IMR-90 (cell line): Measurements from ENCODE around the gene AADACL3. TPM values are rescaled to one million over a fixed set of nuclear protein-coding genes. Genes with fewer than 3 reads are reported as not detected.

Experiments
- ATAC-seq: fragments of 200-7000 bp; cut with Tn5 transposase; 2 replicates; pipeline ENCODE4 v1.9.1; 2020; ENCODE audit warnings: low read depth, mild to moderate bottlenecking, moderate library complexity
- BruUV-seq: library from RNA; stranded (reverse); fragments of 400-500 nt; replicated peaks from 2 replicates; lab custom pipeline; 2021; lab: Mats Ljungman, UMichigan
- CTCF ChIA-PET: fragments of 300-600 bp; formaldehyde crosslinking; extraction: SDS; loops from one replicate; lab custom pipeline; 2021; ENCODE audit warnings: antibody characterized with exemption; lab: Yijun Ruan, JAX
- POLR2A ChIA-PET: fragments of 300-600 bp; sonication (Branson Sonifier 250); formaldehyde crosslinking; loops from one replicate; lab custom pipeline; 2022; ENCODE audit warnings: antibody characterized with exemption; ENCODE audit not compliant: unreplicated experiment; lab: Charles Lee
- DNase-seq: peaks from one replicate; pipeline ENCODE4 v3.0.0; 2013
- H2AFZ ChIP-seq: replicated peaks from 2 replicates; pipeline ENCODE3; 2013; ENCODE audit warnings: low read length, mild to moderate bottlenecking; ENCODE audit not compliant: poor library complexity
- H2AK5ac ChIP-seq: 2 replicates; pipeline ENCODE4 v1.6.1; 2013; ENCODE audit warnings: low read depth, low read length, inconsistent platforms
- H2AK9ac ChIP-seq: replicated peaks from 2 replicates; pipeline ENCODE3; 2013; ENCODE audit warnings: mild to moderate bottlenecking, low read depth, low read length, moderate library complexity; ENCODE audit not compliant: poor library complexity
- H2BK120ac ChIP-seq: 2 replicates; pipeline ENCODE4 v1.6.1; 2013; ENCODE audit warnings: low read depth, low read length, inconsistent platforms
- H2BK15ac ChIP-seq: 3 replicates; pipeline ENCODE4 v1.6.1; 2013; ENCODE audit warnings: low read depth, low read length, inconsistent platforms
- H2BK20ac ChIP-seq: 2 replicates; pipeline ENCODE4 v1.6.1; 2013; ENCODE audit warnings: low read depth, mild to moderate bottlenecking, inconsistent platforms, low read length, moderate library complexity
- H2BK5ac ChIP-seq: 2 replicates; pipeline ENCODE4 v1.6.1; 2013; ENCODE audit warnings: mild to moderate bottlenecking, low read depth, low read length, inconsistent platforms; ENCODE audit not compliant: poor library complexity, severe bottlenecking
- H3K14ac ChIP-seq: replicated peaks from 2 replicates; pipeline ENCODE4 v1.6.1; 2013; ENCODE audit warnings: low read depth, low read length, inconsistent platforms
- H3K18ac ChIP-seq: 2 replicates; pipeline ENCODE4 v1.6.1; 2013; ENCODE audit warnings: low read depth, low read length, control low read depth
- H3K23ac ChIP-seq: 2 replicates; pipeline ENCODE4 v1.6.1; 2013; ENCODE audit warnings: low read depth, low read length, inconsistent platforms
- H3K27ac ChIP-seq: 2 replicates; pipeline ENCODE4 v1.5.1; 2013; ENCODE audit warnings: mild to moderate bottlenecking, control low read depth, low read length; ENCODE audit not compliant: insufficient read depth
- H3K27me3 ChIP-seq: 2 replicates; pipeline ENCODE4 v1.6.1; 2013; ENCODE audit warnings: low read length; ENCODE audit not compliant: control insufficient read depth, insufficient read depth
- H3K36me3 ChIP-seq: 2 replicates; pipeline ENCODE4 v1.6.1; 2013; ENCODE audit warnings: low read length, mixed read lengths; ENCODE audit not compliant: control insufficient read depth, insufficient read depth
- H3K4ac ChIP-seq: 2 replicates; pipeline ENCODE4 v1.6.1; 2013; ENCODE audit warnings: low read depth, low read length, inconsistent platforms
- H3K4me1 ChIP-seq: 2 replicates; pipeline ENCODE4 v1.6.1; 2013; ENCODE audit warnings: low read length, mixed read lengths; ENCODE audit not compliant: control insufficient read depth, insufficient read depth
- H3K4me2 ChIP-seq: 2 replicates; pipeline ENCODE4 v1.6.1; 2013; ENCODE audit warnings: low read depth, mild to moderate bottlenecking, control low read depth, low read length, moderate library complexity
- H3K4me3 ChIP-seq: 2 replicates; pipeline ENCODE4 v1.5.1; 2013; ENCODE audit warnings: low read depth, mild to moderate bottlenecking, control low read depth, low read length, moderate library complexity; ENCODE audit not compliant: insufficient read depth
- H3K56ac ChIP-seq: 2 replicates; pipeline ENCODE4 v1.6.1; 2013; ENCODE audit warnings: low read length, inconsistent platforms; ENCODE audit not compliant: insufficient read depth; ENCODE audit errors: extremely low read depth
- H3K79me1 ChIP-seq, 2 experiments: 2 replicates each; pipeline ENCODE4 v1.6.1; 2013; ENCODE audit warnings: low read length in 2 of 2, inconsistent platforms in 1 of 2, low read depth in 1 of 2
- H3K9ac ChIP-seq: 2 replicates; pipeline ENCODE4 v1.6.1; 2013; ENCODE audit warnings: low read depth, low read length, control low read depth
- H3K9me1 ChIP-seq: 2 replicates; pipeline ENCODE4 v1.6.1; 2013; ENCODE audit warnings: low read length, inconsistent platforms; ENCODE audit not compliant: insufficient read depth
- H3K9me3 ChIP-seq: 2 replicates; pipeline ENCODE4 v1.6.1; 2013; ENCODE audit warnings: low read length; ENCODE audit not compliant: control insufficient read depth, insufficient read depth
- H4K20me1 ChIP-seq: 2 replicates; pipeline ENCODE4 v1.6.1; 2013; ENCODE audit warnings: low read length, inconsistent platforms; ENCODE audit not compliant: insufficient read depth
- H4K5ac ChIP-seq: 2 replicates; pipeline ENCODE4 v1.6.1; 2013; ENCODE audit warnings: mild to moderate bottlenecking, low read depth, low read length, control low read depth
- H4K8ac ChIP-seq, 2 experiments: 2 replicates each; pipeline ENCODE4 v1.6.1; 2013; ENCODE audit warnings: low read depth in 2 of 2, low read length in 2 of 2, control low read depth in 1 of 2, inconsistent platforms in 1 of 2
- H4K91ac ChIP-seq: 2 replicates; pipeline ENCODE4 v1.6.1; 2013; ENCODE audit warnings: low read depth, low read length, inconsistent platforms; ENCODE audit not compliant: insufficient read depth
- BHLHE40 ChIP-seq: fragments of 150-350 bp; IDR thresholded peaks from 2 replicates; pipeline ENCODE4 v1.6.1; 2016; ENCODE audit warnings: mild to moderate bottlenecking, low read depth, low read length
- CEBPB ChIP-seq: IDR thresholded peaks from 2 replicates; pipeline ENCODE4 v1.6.1; 2012; ENCODE audit warnings: low read depth, low read length, improper control_type of control experiment
- CHD1 ChIP-seq: IDR thresholded peaks from 2 replicates; pipeline ENCODE4 v1.6.1; 2012; ENCODE audit warnings: low read depth, low read length, improper control_type of control experiment
- CTCF ChIP-seq: conservative IDR thresholded peaks from 2 replicates; pipeline ENCODE4 v1.5.1; 2012; ENCODE audit warnings: mild to moderate bottlenecking, low read depth, low read length, improper control_type of control experiment
- ELK1 ChIP-seq: fragments of 150-350 bp; IDR thresholded peaks from 2 replicates; pipeline ENCODE4 v1.6.1; 2016; ENCODE audit warnings: low read depth, mild to moderate bottlenecking, low read length, moderate library complexity, borderline replicate concordance
- FOS ChIP-seq: fragments of 150-350 bp; IDR thresholded peaks from 2 replicates; pipeline ENCODE4 v1.6.1; 2016; ENCODE audit warnings: low read depth, low read length
- MAFK ChIP-seq: IDR thresholded peaks from 2 replicates; pipeline ENCODE4 v1.6.1; 2012; ENCODE audit warnings: low read depth, low read length, improper control_type of control experiment
- MAZ ChIP-seq: IDR thresholded peaks from 2 replicates; pipeline ENCODE4 v1.6.1; 2012; ENCODE audit warnings: low read depth, mild to moderate bottlenecking, low read length, improper control_type of control experiment, moderate library complexity, borderline replicate concordance
- MXI1 ChIP-seq: IDR thresholded peaks from 2 replicates; pipeline ENCODE4 v1.6.1; 2012; ENCODE audit warnings: low read depth, mild to moderate bottlenecking, low read length, moderate library complexity, borderline replicate concordance
- NFE2L2 ChIP-seq: fragments of 150-350 bp; IDR thresholded peaks from 2 replicates; pipeline ENCODE4 v1.6.1; 2016; ENCODE audit warnings: low read depth, mild to moderate bottlenecking, low read length
- POLR2A ChIP-seq: IDR thresholded peaks from 2 replicates; pipeline ENCODE4 v1.6.1; 2012; ENCODE audit warnings: mild to moderate bottlenecking, low read depth, low read length
- RAD21 ChIP-seq: IDR thresholded peaks from 2 replicates; pipeline ENCODE4 v1.6.1; 2012; ENCODE audit warnings: low read length, improper control_type of control experiment
- SMC3 ChIP-seq: fragments of 150-350 bp; IDR thresholded peaks from 2 replicates; pipeline ENCODE4 v1.6.1; 2016; ENCODE audit warnings: low read depth, mild to moderate bottlenecking, antibody characterized with exemption, low read length, moderate library complexity
- WGBS, 2 experiments: methylation state at CpG; one replicate each; pipeline versions ENCODE4 v1.1.5 to v1.1.7; 2013; ENCODE audit warnings: missing lambda C conversion rate in 2 of 2; ENCODE audit not compliant: insufficient read length in 1 of 2; ENCODE audit errors: extremely low coverage in 2 of 2; 5-methylcytosine and 5-hydroxymethylcytosine counted together
- dilution Hi-C: fragments of 300-500 bp; cut with HindIII; formaldehyde crosslinking; loops from one replicate; pipeline ENCODE4 v1.14.3; 2018; ENCODE audit warnings: low sequenced_read_pairs; ENCODE audit not compliant: unreplicated experiment
- in situ Hi-C: fragments of 300-500 bp; cut with MboI; formaldehyde crosslinking; loops from 3 replicates; pipeline ENCODE4 v1.14.3; 2019; ENCODE audit warnings: low sequenced_read_pairs, inconsistent platforms, mixed read lengths
- intact Hi-C: fragments of 100-400 bp; cut with micrococcal nuclease; formaldehyde crosslinking; loops from 2 replicates; pipeline ENCODE4 v1.10.0; 2022
- polyA plus RNA-seq, 3 experiments: library from polyadenylated mRNA; depleted of rRNA; stranded (reverse); fragments of >200 nt; gene quantifications; 2 replicates each; pipeline ENCODE4 v1.2.3, GENCODE V29; 2012; ENCODE audit warnings: low replicate concordance in 1 of 3
- total RNA-seq: library from RNA; depleted of rRNA; stranded (reverse); fragments of >200 nt; gene quantifications from 2 replicates; pipeline ENCODE4 v1.2.3, GENCODE V29; 2012

The AADACL3 gene
- total and polyA plus RNA-seq, 2 of the 4 experiments (the other 2 are of a cell fraction) = not detected

DNA sequence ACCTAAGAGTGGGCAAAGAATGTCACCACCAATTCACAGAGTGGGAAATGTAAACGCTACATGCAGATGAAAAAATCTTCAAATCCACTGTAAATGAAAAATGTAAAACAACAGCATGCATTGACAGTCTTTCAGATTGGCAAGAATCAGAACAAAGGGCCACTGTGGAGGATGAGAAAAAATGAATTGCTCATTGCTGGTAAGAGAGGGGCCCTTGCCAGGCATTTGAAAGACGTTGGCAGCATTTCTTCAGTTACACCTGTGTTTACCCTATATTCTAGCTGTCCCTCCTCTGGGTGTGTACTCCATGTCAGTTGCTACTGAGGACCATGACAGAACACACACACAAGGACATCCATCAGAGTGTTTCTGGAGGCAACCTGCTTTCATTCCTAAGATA lies 25.8 kb upstream of the AADACL3 start:
- TF ChIP-seq MXI1 = no peak
- TF ChIP-seq CHD1 = no peak
- no peak for TF ChIP-seq ELK1
- no peak for TF ChIP-seq BHLHE40
- TF ChIP-seq CEBPB = no peak
- TF ChIP-seq FOS = no peak
- TF ChIP-seq MAFK = no peak
- TF ChIP-seq NFE2L2 = no peak
- TF ChIP-seq MAZ = no peak
- no peak for TF ChIP-seq RAD21
- no peak for TF ChIP-seq CTCF
- TF ChIP-seq SMC3 = no peak
- no peak for TF ChIP-seq POLR2A
- POLR2A ChIA-PET = no interaction called here

More for the DNA sequence above, 25.8 kb upstream of the AADACL3 start:
- no TSS peak for BruUV-seq
- in situ Hi-C loops (no loop called here), dilution Hi-C loops (no loop called here), intact Hi-C loops (no loop called here)
- CTCF ChIA-PET = no interaction called here
- H2BK5ac ChIP-seq = no peak overlapping the region
- H3K79me1 ChIP-seq = no peaks in the 10 kb centered on the region
- H3K4me3 ChIP-seq = no peak overlapping the region
- H3K4me1 ChIP-seq = no peaks in the 10 kb centered on the region
- H2BK20ac ChIP-seq = no peak overlapping the region
- no CpG with 5 or more reads among the region's 2 CpGs for WGBS, 2 experiments
- H2AK9ac ChIP-seq = no peak overlapping the region
- no peak overlapping the region for H3K14ac ChIP-seq
- no peak overlapping the region for H3K27ac ChIP-seq
- H3K9ac ChIP-seq = no peak overlapping the region
- H2BK120ac ChIP-seq = no peak overlapping the region
- DNase-seq = no peak
- no peak overlapping the region for H3K18ac ChIP-seq
- no peak overlapping the region for H3K23ac ChIP-seq
- no peak overlapping the region for H2AK5ac ChIP-seq
- no peak overlapping the region for H3K56ac ChIP-seq
- no peak overlapping the region for H4K91ac ChIP-seq
- no peak overlapping the region for H3K4ac ChIP-seq
- no peak overlapping the region for H2BK15ac ChIP-seq
- H4K5ac ChIP-seq = no peak overlapping the region
- no peaks in the 10 kb centered on the region for H3K36me3 ChIP-seq
- H2AFZ ChIP-seq = no peak overlapping the region
- H4K20me1 ChIP-seq = no peaks in the 10 kb centered on the region
- no peak overlapping the region for H3K4me2 ChIP-seq
- no peak overlapping the region for H4K8ac ChIP-seq
- ATAC-seq = no peak
- H3K9me3 ChIP-seq = no peaks in the 10 kb centered on the region
- H3K9me1 ChIP-seq = no peaks in the 10 kb centered on the region
- no peaks in the 10 kb centered on the region for H3K27me3 ChIP-seq
